ENCODE results near the gene PRND.
A peak's percentile ranks its signal among the peaks of the same experiment; 100 is the strongest.
"Not testable (repeated sequence)": the region's sequence is repeated elsewhere in the genome, so short reads cannot be mapped to it uniquely, and the experiment has no call there.

Gene PRND

DNA sequence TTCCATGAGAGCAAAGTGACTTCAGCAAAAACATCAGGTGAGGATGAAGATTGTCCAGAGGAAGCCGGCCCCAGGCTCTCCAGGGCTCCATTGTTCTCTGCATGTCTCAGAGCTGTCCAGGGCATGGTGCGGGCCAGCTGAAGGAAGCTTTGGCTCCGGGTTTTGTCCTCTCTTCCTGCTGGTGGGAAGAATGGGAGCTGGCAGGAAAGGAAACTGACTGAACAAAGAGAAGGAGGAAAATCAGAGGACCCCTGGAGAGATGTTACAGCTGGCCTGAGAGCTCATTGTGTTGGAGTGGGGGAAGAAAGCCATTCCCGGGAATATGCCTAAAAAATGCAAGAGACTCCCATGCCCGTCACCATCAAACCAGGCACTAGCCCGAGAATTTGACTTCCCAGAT, 27.1 kb downstream of the PRND start:
- TF ChIP-seq, protein P1, sequence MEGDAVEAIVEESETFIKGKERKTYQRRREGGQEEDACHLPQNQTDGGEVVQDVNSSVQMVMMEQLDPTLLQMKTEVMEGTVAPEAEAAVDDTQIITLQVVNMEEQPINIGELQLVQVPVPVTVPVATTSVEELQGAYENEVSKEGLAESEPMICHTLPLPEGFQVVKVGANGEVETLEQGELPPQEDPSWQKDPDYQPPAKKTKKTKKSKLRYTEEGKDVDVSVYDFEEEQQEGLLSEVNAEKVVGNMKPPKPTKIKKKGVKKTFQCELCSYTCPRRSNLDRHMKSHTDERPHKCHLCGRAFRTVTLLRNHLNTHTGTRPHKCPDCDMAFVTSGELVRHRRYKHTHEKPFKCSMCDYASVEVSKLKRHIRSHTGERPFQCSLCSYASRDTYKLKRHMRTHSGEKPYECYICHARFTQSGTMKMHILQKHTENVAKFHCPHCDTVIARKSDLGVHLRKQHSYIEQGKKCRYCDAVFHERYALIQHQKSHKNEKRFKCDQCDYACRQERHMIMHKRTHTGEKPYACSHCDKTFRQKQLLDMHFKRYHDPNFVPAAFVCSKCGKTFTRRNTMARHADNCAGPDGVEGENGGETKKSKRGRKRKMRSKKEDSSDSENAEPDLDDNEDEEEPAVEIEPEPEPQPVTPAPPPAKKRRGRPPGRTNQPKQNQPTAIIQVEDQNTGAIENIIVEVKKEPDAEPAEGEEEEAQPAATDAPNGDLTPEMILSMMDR (IDR thresholded peaks at IDR 0.05): no peak
- peaks cover 53% of the 10 kb centered on the region for H3K27me3 Mint-ChIP-seq (ENCODE audit: low read depth, poor library complexity)
- H3K27ac Mint-ChIP-seq: no peak overlapping the region
- no peak overlapping the region for H3K4me3 Mint-ChIP-seq
- no peak for DNase-seq
- H3K4me1 Mint-ChIP-seq: no peaks in the 10 kb centered on the region
- no peaks in the 10 kb centered on the region for H3K36me3 Mint-ChIP-seq (ENCODE audit: low read depth)
- H3K9me3 Mint-ChIP-seq: peaks cover 18% of the 10 kb centered on the region

GRCh38 chr20:4749326-4749725, 27.6 kb downstream of the PRND start:
- Mint-ChIP-seq H3K9me3 (peaks cover 21% of the 10 kb centered on the region), H3K36me3 (ENCODE audit: low read depth) (no peaks in the 10 kb centered on the region), H3K4me1 (no peaks in the 10 kb centered on the region), H3K27me3 (ENCODE audit: low read depth, poor library complexity) (peaks cover 53% of the 10 kb centered on the region), H3K27ac (no peak overlapping the region), H3K4me3 (no peak overlapping the region)
- DNase-seq: no peak
- TF ChIP-seq, protein P1 (IDR thresholded peaks at IDR 0.05): no peak

- H3K27ac Mint-ChIP-seq: no peak overlapping the region
- no peak for DNase-seq
- no peak overlapping the region for H3K4me3 Mint-ChIP-seq
- H3K4me1 Mint-ChIP-seq: no peaks in the 10 kb centered on the region
- H3K9me3 Mint-ChIP-seq: peaks cover 26% of the 10 kb centered on the region
- no peaks in the 10 kb centered on the region for H3K36me3 Mint-ChIP-seq (ENCODE audit: low read depth)
- peaks cover 50% of the 10 kb centered on the region for H3K27me3 Mint-ChIP-seq (ENCODE audit: low read depth, poor library complexity)
- TF ChIP-seq, protein P1 (IDR thresholded peaks at IDR 0.05): no peak
Observed at GRCh38 chr20:4750381-4750780, 28.7 kb downstream of the PRND start.

GRCh38 chr20:4759100-4759884, 37.6 kb downstream of the PRND start:
- H3K36me3 Mint-ChIP-seq (ENCODE audit: low read depth); H3K4me1 Mint-ChIP-seq; H3K4me3 Mint-ChIP-seq; H3K27ac Mint-ChIP-seq: not testable (repeated sequence)
- Mint-ChIP-seq H3K27me3 (ENCODE audit: low read depth, poor library complexity) (peaks cover 54% of the 10 kb centered on the region), H3K9me3 (peaks cover 28% of the 10 kb centered on the region)
- DNase-seq: peak; percentile 36

DNA sequence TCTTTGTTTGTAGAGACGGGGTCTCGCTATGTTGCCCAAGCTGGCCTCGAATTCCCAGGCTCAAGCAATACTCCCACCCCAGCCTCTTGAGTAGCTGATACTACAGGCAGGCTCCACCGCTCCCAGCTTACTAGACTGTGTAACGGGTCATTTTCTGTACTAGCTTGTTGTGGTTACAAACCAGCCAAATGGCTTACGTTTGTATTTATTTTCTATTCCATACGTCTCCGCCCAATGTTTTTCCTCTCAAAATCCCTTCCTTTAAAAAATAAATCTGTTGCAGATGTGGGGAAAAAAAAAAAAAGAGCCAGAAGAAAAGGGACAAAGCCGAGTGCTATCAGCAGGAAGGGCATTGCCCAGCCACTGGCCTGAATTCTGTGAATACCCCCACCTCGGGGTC, 41.6 kb downstream of the PRND start:
- DNase-seq: no peak
- H3K27me3 Mint-ChIP-seq (ENCODE audit: low read depth, poor library complexity): peaks cover 61% of the 10 kb centered on the region
- TF ChIP-seq, protein P1 (IDR thresholded peaks at IDR 0.05): no peak
- peaks cover 5% of the 10 kb centered on the region for H3K9me3 Mint-ChIP-seq
- no peaks in the 10 kb centered on the region for H3K36me3 Mint-ChIP-seq (ENCODE audit: low read depth)
- no peak overlapping the region for H3K4me3 Mint-ChIP-seq
- H3K27ac Mint-ChIP-seq: no peak overlapping the region
- H3K4me1 Mint-ChIP-seq: no peaks in the 10 kb centered on the region

DNA sequence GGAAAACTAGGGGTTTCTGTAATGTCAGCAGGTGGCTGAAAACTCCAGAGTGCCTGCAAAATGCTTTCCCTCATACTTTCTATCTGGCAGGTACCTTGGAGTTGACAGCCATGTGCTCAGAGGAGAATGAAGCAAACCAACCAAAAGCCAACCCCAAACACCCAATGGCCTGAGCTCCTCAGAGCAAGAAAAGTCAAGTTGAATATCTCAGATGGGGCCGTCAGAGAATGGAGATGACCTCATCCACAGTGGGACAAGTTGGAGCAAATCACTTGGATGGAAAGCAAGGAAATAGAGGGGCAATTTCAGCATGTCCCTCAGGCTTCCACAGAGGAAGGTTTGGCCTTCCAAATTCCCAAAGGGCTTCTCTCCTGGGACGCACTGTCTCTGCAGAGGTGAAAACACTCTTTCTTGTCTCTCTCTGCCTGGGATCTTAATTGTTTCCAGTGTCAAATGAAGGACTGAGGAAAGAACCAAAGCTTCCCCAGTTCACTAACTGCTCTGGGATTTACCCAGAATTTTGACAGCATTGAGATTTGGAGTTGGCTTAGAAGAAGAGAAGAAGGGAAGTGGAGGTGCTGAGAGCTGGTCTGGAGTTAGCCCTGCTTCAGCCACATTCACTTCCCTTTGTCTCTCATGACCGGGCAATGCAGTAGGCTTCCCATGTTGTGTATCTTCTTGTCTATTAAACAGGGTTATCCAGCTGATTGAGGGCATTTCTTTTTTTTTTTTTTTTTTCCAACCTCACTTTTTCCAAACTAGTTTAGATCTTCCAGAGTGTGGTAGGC, 42.2 kb downstream of the PRND start:
- peaks cover 57% of the 10 kb centered on the region for H3K27me3 Mint-ChIP-seq (ENCODE audit: low read depth, poor library complexity)
- no peak overlapping the region for H3K4me3 Mint-ChIP-seq
- no peak overlapping the region for H3K27ac Mint-ChIP-seq
- DNase-seq: no peak
- H3K4me1 Mint-ChIP-seq: no peaks in the 10 kb centered on the region
- H3K9me3 Mint-ChIP-seq: peaks cover 1% of the 10 kb centered on the region
- TF ChIP-seq, protein P1 (IDR thresholded peaks at IDR 0.05): no peak
- no peaks in the 10 kb centered on the region for H3K36me3 Mint-ChIP-seq (ENCODE audit: low read depth)
